ENCODE data around the gene NLRP5. TPM values are rescaled to one million over a fixed set of nuclear protein-coding genes. Genes with fewer than 3 reads are reported as not detected.
"Not testable (repeated sequence)": the region's sequence is repeated elsewhere in the genome, so short reads cannot be mapped to it uniquely, and the experiment has no call there.

NLRP5 gene
- total and polyA plus RNA-seq, 9 donors = 0.17 to 2.7 (median 0.52) TPM; not detected in 6

GRCh38 chr19:56097776-56098175, 111.2 kb downstream of the NLRP5 start:
- no peak for DNase-seq
- H3K36me3 ChIP-seq = no peaks in the 10 kb centered on the region
- WGBS, 3 donors = 89 to 93% (median 92%) methylated on average over 7 of the region's 7 CpGs
- intact Hi-C loops (cut with DNase I) = no loop called here
- H3K4me1 ChIP-seq (ENCODE audit: insufficient read depth) = no peaks in the 10 kb centered on the region
- no peak overlapping the region for H3K27ac ChIP-seq
- TF ChIP-seq CTCF (IDR thresholded peaks at IDR 0.05) (no peak), POLR2A (IDR thresholded peaks at IDR 0.05) (no peak), EP300 (IDR thresholded peaks at IDR 0.05) (no peak)
- no peaks in the 10 kb centered on the region for H3K27me3 ChIP-seq
- no peak overlapping the region for H3K4me3 ChIP-seq
- no peaks in the 10 kb centered on the region for H3K9me3 ChIP-seq

DNA sequence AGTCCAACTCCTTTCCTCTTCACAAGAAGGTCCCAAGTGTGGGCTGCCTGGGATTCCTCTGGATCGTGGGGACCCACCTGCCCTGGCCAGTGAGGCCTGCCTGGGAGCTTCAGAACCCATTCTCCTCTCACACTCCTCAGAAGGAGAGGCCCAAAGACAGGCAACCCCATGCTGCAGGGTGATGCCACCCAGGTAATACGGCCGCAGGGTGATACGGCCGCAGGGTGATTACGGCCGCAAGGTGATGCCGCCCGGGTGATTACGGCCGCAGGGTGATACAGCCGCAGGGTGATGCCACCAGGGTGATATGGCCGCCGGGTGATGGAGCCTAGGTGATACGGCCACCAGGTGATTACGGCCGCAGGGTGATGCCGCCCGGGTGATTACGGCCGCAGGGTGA, 111.7 kb downstream of the NLRP5 start:
- H3K27me3 ChIP-seq; H3K27ac ChIP-seq; H3K36me3 ChIP-seq; DNase-seq; H3K4me3 ChIP-seq; H3K4me1 ChIP-seq (ENCODE audit: insufficient read depth); intact Hi-C loops (cut with DNase I); H3K9me3 ChIP-seq: not testable (repeated sequence)
- 93 to 98% (median 96%) methylated on average over 20 to 21 of the region's 21 CpGs for WGBS, 3 donors

GRCh38 chr19:56098731-56099568, 112.4 kb downstream of the NLRP5 start:
- WGBS, 3 donors = 91 to 95% (median 94%) methylated on average over 24 to 34 of the region's 34 CpGs
- H3K27ac ChIP-seq = no peak overlapping the region
- TF ChIP-seq POLR2A (IDR thresholded peaks at IDR 0.05) (no peak), CTCF (IDR thresholded peaks at IDR 0.05) (no peak), EP300 (IDR thresholded peaks at IDR 0.05) (no peak)
- DNase-seq = no peak
- no peaks in the 10 kb centered on the region for H3K36me3 ChIP-seq
- H3K9me3 ChIP-seq = no peaks in the 10 kb centered on the region
- no peak overlapping the region for H3K4me3 ChIP-seq
- intact Hi-C loops (cut with DNase I) = no loop called here
- H3K27me3 ChIP-seq = no peaks in the 10 kb centered on the region
- H3K4me1 ChIP-seq (ENCODE audit: insufficient read depth) = no peaks in the 10 kb centered on the region

DNA sequence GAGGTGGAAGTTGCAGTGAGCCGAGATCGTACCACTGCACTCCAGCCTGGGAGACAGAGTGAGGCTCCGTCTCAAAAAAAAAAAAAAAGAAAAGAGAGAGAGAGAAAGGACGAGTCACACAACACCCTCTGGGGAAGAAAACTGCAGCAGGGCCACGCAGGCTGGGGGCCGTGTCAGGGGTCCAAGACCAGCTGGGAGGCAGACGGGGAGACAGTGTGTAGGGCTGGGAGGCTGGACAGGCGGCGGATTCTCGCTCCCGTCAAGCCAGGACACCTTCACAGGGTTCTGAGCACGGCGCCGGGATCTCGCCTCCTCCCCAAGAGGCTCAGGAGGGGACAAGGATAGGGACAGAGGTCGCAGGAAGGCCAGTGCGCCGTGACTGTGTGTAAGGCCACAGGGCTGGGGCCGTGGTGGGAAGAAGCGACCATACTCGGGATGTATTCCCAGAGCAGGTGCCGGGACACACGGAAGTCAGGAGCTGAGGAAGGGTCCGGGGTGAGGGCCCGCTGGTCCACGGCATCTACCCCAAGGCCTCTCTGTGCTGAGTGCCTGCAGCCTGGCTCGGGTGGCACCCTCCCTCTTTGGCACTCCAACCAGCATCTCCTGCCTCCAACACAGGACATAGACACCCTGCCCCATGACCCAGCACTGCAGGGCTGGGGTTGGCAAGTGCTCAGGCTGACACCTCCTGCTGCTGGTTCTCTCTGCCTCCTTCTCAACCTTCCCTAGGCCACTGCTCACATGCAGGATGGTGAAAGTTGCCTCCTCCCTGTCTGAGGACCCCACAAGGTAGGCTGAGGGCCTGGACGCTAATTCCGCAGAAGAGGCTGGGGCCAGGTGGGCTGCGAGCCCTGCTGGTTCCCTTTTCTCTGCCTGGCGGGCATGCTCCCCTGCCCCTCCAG, 113.3 kb downstream of the NLRP5 start:
- no peak for TF ChIP-seq POLR2A (IDR thresholded peaks at IDR 0.05)
- TF ChIP-seq EP300 (IDR thresholded peaks at IDR 0.05) = no peak
- TF ChIP-seq CTCF (IDR thresholded peaks at IDR 0.05) = no peak
- H3K9me3 ChIP-seq = no peaks in the 10 kb centered on the region
- H3K4me3 ChIP-seq = no peak overlapping the region
- intact Hi-C loops (cut with DNase I) = no loop called here
- H3K27ac ChIP-seq = no peak overlapping the region
- no peaks in the 10 kb centered on the region for H3K27me3 ChIP-seq
- no peaks in the 10 kb centered on the region for H3K36me3 ChIP-seq
- H3K4me1 ChIP-seq (ENCODE audit: insufficient read depth) = no peaks in the 10 kb centered on the region
- WGBS, 3 donors = 92 to 95% (median 92%) methylated on average over 28 to 31 of the region's 31 CpGs
- no peak for DNase-seq
